Measurements from ENCODE around the gene CNNM3.

DNA sequence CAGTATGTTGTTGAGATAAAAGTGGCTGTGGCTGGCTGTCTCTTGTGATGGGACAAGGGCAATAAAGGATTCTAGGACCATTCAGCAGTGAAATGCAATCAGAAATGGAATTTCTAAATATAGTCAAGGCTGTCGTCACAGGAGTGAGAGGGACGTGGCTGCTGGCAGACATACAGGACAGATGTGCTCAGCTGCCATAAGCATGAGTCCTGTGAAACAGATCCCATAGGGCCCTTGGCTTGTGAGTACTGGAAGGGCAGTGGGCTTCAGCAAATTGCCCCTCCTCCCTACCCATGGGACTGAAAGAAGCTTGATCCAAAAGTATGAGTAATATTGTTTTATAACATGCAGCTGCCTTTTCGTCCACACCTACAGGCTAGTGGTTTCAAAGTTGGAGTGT is 4.2 kb upstream of the CNNM3 start:
- TF ChIP-seq, protein P1, sequence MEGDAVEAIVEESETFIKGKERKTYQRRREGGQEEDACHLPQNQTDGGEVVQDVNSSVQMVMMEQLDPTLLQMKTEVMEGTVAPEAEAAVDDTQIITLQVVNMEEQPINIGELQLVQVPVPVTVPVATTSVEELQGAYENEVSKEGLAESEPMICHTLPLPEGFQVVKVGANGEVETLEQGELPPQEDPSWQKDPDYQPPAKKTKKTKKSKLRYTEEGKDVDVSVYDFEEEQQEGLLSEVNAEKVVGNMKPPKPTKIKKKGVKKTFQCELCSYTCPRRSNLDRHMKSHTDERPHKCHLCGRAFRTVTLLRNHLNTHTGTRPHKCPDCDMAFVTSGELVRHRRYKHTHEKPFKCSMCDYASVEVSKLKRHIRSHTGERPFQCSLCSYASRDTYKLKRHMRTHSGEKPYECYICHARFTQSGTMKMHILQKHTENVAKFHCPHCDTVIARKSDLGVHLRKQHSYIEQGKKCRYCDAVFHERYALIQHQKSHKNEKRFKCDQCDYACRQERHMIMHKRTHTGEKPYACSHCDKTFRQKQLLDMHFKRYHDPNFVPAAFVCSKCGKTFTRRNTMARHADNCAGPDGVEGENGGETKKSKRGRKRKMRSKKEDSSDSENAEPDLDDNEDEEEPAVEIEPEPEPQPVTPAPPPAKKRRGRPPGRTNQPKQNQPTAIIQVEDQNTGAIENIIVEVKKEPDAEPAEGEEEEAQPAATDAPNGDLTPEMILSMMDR (IDR thresholded peaks at IDR 0.05; ENCODE audit: insufficient read depth, low read depth, low read length) = no peak
- no peak for TF ChIP-seq EZH2 (IDR thresholded peaks at IDR 0.05; ENCODE audit: insufficient read depth, low read length)

Measured in astrocyte (in vitro differentiated cells and primary cell).